NOMO-1 treated with dmso at 0.1 percent for 144 hours (cell line): ENCODE measurements around the gene FAM83B.
"Not testable (repeated sequence)": the region's sequence is repeated elsewhere in the genome, so short reads cannot be mapped to it uniquely, and the experiment has no call there.

ENCODE experiments used
- DNase-seq: peaks from one replicate; lab custom pipeline; 2025; ENCODE audit not compliant: unreplicated experiment; lab: John Stamatoyannopoulos, UW

FAM83B gene

GRCh38 chr6:54970337-54970736, 123.8 kb downstream of the FAM83B start:
- no peak for DNase-seq

- DNase-seq: no peak
These were observed 125.3 kb downstream of the FAM83B start for GRCh38 chr6:54971825-54972224.

GRCh38 chr6:54979161-54979560, 132.6 kb downstream of the FAM83B start:
- not testable (repeated sequence) for DNase-seq

GRCh38 chr6:54980511-54981275, 134.1 kb downstream of the FAM83B start:
- no peak for DNase-seq

GRCh38 chr6:54981276-54981609, 134.7 kb downstream of the FAM83B start:
- no peak for DNase-seq

- no peak for DNase-seq
These were observed 135.1 kb downstream of the FAM83B start for GRCh38 chr6:54981647-54982046.

GRCh38 chr6:54987633-54988290, 141.2 kb downstream of the FAM83B start:
- no peak for DNase-seq

- no peak for DNase-seq
These were observed 142.0 kb downstream of the FAM83B start for GRCh38 chr6:54988576-54988975.

- no peak for DNase-seq
These were observed 143.4 kb downstream of the FAM83B start for GRCh38 chr6:54990001-54990400.
